HCT116 (cell line): ENCODE results near the gene LSM10. TPM values are rescaled to one million over a fixed set of nuclear protein-coding genes. Genes with fewer than 3 reads are reported as not detected.

Source experiments
- ATAC-seq: fragments of 200-7000 bp; cut with Tn5 transposase; 2 replicates; pipeline ENCODE4 v1.9.1; 2020; ENCODE audit warnings: mild to moderate bottlenecking, moderate library complexity
- BruUV-seq: library from RNA; stranded (reverse); fragments of 400-500 nt; replicated peaks from 2 replicates; lab custom pipeline; 2021; lab: Mats Ljungman, UMichigan
- CTCF ChIA-PET: fragments of 300-600 bp; sonication (Branson Sonifier 250); formaldehyde crosslinking; loops from one replicate; lab custom pipeline; 2021; ENCODE audit warnings: antibody characterized with exemption; lab: Charles Lee
- POLR2A ChIA-PET: fragments of 300-600, 350-600 bp; sonication (Branson Sonifier 250); formaldehyde crosslinking; loops from one replicate; lab custom pipeline; 2021; ENCODE audit warnings: antibody characterized with exemption; lab: Charles Lee
- RAD21 ChIA-PET, 2 experiments: fragments of 300-600 bp; sonication (Branson Sonifier 250); formaldehyde crosslinking; loops; one replicate each; lab custom pipeline; 2023; ENCODE audit warnings: low total read pairs in 2 of 2; ENCODE audit not compliant: uncharacterized antibody in 2 of 2, unreplicated experiment in 2 of 2, low non-redundant PET in 1 of 2; lab: Charles Lee
- DNase-seq: peaks from one replicate; pipeline ENCODE4 v3.0.0-alpha.2; 2010; ENCODE audit warnings: low read depth, low spot score
- H2AFZ ChIP-seq: fragments of 200-600 bp; shearing (Covaris generic), sonication (generic); 2 replicates; pipeline ENCODE4 v1.6.1; 2017; ENCODE audit warnings: low read depth, mixed run types, mixed read lengths, antibody characterized with exemption, low read length; ENCODE audit not compliant: poor library complexity, severe bottlenecking
- H3K27ac ChIP-seq: 2 replicates; pipeline ENCODE4 v1.5.1; 2012; ENCODE audit warnings: low read depth, low read length
- H3K27me3 ChIP-seq: fragments of 200-600 bp; sonication (generic); 2 replicates; pipeline ENCODE4 v1.6.1; 2016; ENCODE audit warnings: mixed run types, low read length, mixed read lengths; ENCODE audit not compliant: insufficient read depth
- H3K36me3 ChIP-seq, 2 experiments: fragments of 200-500 bp in 1 of 2; fragments of 200-600 bp in 1 of 2; sonication (Bioruptor generic) in 1 of 2; sonication (generic) in 1 of 2; 2 replicates each; pipeline versions ENCODE4 v1.5.1 to v1.6.1; 2014 to 2016; ENCODE audit warnings: low read length in 2 of 2, inconsistent platforms in 1 of 2, mixed read lengths in 1 of 2, mixed run types in 1 of 2; ENCODE audit not compliant: insufficient read depth in 2 of 2, control insufficient read depth in 1 of 2
- H3K4me1 ChIP-seq, 2 experiments: fragments of 200-600 bp in 1 of 2; sonication (generic) in 1 of 2; 2 replicates each; pipeline versions ENCODE4 v1.5.1 to v1.6.1; 2012 to 2017; ENCODE audit warnings: low read length in 2 of 2, inconsistent platforms in 1 of 2, mild to moderate bottlenecking in 1 of 2, mixed read lengths in 1 of 2, mixed run types in 1 of 2, moderate library complexity in 1 of 2; ENCODE audit not compliant: insufficient read depth in 2 of 2, control insufficient read depth in 1 of 2
- H3K4me2 ChIP-seq: fragments of 200-600 bp; sonication (generic); 2 replicates; pipeline ENCODE4 v1.6.1; 2017; ENCODE audit warnings: mixed run types, low read length, mixed read lengths
- H3K4me3 ChIP-seq, 2 experiments: fragments of 200-600 bp in 1 of 2; sonication (generic) in 1 of 2; replicated peaks in 1 of 2; 2 replicates each; pipeline ENCODE4 v1.5.1; 2011 to 2016; ENCODE audit warnings: low read length in 2 of 2, control low read depth in 1 of 2, low read depth in 1 of 2, mild to moderate bottlenecking in 1 of 2, mixed read lengths in 1 of 2, mixed run types in 1 of 2
- H3K79me2 ChIP-seq: fragments of 200-600 bp; sonication (generic); 2 replicates; pipeline ENCODE4 v1.6.1; 2017; ENCODE audit warnings: mild to moderate bottlenecking, mixed run types, low read length, moderate library complexity, mixed read lengths; ENCODE audit not compliant: insufficient read depth
- H3K9ac ChIP-seq: fragments of 200-600 bp; sonication (generic); 2 replicates; pipeline ENCODE4 v1.6.1; 2016; ENCODE audit warnings: low read length, mixed read lengths
- H3K9me2 ChIP-seq: fragments of 200-600 bp; sonication (generic), shearing (Covaris generic); 2 replicates; pipeline ENCODE4 v1.6.1; 2017; ENCODE audit warnings: mixed run types, mild to moderate bottlenecking, moderate library complexity; ENCODE audit not compliant: insufficient read depth
- H3K9me3 ChIP-seq, 2 experiments: fragments of 200-500 bp in 1 of 2; fragments of 200-600 bp in 1 of 2; sonication (Bioruptor generic) in 1 of 2; sonication (generic) in 1 of 2; 2 replicates each; pipeline ENCODE4 v1.6.1; 2014 to 2017; ENCODE audit warnings: low read length in 2 of 2, mixed read lengths in 2 of 2, inconsistent platforms in 1 of 2, low read depth in 1 of 2, mild to moderate bottlenecking in 1 of 2, mixed run types in 1 of 2, moderate library complexity in 1 of 2; ENCODE audit not compliant: control insufficient read depth in 1 of 2, insufficient read depth in 1 of 2
- H4K20me1 ChIP-seq: fragments of 200-600 bp; sonication (generic), shearing (Covaris generic); 2 replicates; pipeline ENCODE4 v1.6.1; 2017; ENCODE audit warnings: mixed run types, mild to moderate bottlenecking, moderate library complexity; ENCODE audit not compliant: insufficient read depth
- EGR1 ChIP-seq: IDR thresholded peaks from 2 replicates; pipeline ENCODE4 v1.6.1; 2012; ENCODE audit warnings: low read depth
- FOSL1 ChIP-seq: IDR thresholded peaks from 2 replicates; pipeline ENCODE4 v1.6.1; 2012; ENCODE audit warnings: low read depth
- JUND ChIP-seq: IDR thresholded peaks from 2 replicates; pipeline ENCODE4 v1.6.1; 2012
- POLR2A ChIP-seq: IDR thresholded peaks from 2 replicates; pipeline ENCODE4 v1.7.0; 2011; ENCODE audit warnings: borderline replicate concordance; ENCODE audit not compliant: insufficient read depth, insufficient read length; ENCODE audit errors: extremely low read depth
- SP1 ChIP-seq: IDR thresholded peaks from 2 replicates; pipeline ENCODE4 v1.6.1; 2012; ENCODE audit warnings: low read depth
- ZFX ChIP-seq: fragments of 450-650 bp; IDR thresholded peaks from 2 replicates; pipeline ENCODE4 v1.6.1; 2017
- intact Hi-C: fragments of 100-400 bp; cut with micrococcal nuclease; formaldehyde crosslinking; loops from 2 replicates; pipeline ENCODE4 v1.10.0; 2022
- total RNA-seq: library from RNA; stranded (reverse); gene quantifications from one replicate; pipeline ENCODE4 v1.2.1, GENCODE V29; 2021; ENCODE audit not compliant: unreplicated experiment

LSM10 gene
- total RNA-seq, 1 experiment from 2014 or later = 49.5 TPM

- Histone ChIP-seq H3K9me2 (no peaks in the 10 kb centered on the region), H3K9me3 (no peaks in the 10 kb centered on the region), H3K27ac (peak overlapping the region; percentile 54), H3K4me2 (peak overlapping the region; percentile 78), H3K79me2 (no peaks in the 10 kb centered on the region), H3K4me1 (peaks cover 6 to 50% of the 10 kb centered on the region in 2 experiments; a peak in 3 of 4 replicates), H3K36me3 (peaks cover 18 to 28% of the 10 kb centered on the region in 2 experiments; a peak in 3 of 4 replicates), H2AFZ (no peak overlapping the region), H3K4me3 (peak overlapping the region; percentile 1 to 44; a peak in 2 of 4 replicates), H4K20me1 (no peaks in the 10 kb centered on the region), H3K27me3 (no peaks in the 10 kb centered on the region), H3K9ac (peak overlapping the region; percentile 63)
- CTCF ChIA-PET = interaction anchor here (0.8 kb wide), 1 partner anchor 9 kb away, joined by 4 read pairs; no protein-coding TSS in a partner anchor
- RAD21 ChIA-PET = interaction anchor here in 1 of 2 experiments (1.2 kb wide), 1 partner anchor 17 kb away, joined by 4 read pairs; no protein-coding TSS in a partner anchor
- POLR2A ChIA-PET = no interaction called here
- no TSS peak for BruUV-seq
- intact Hi-C loops = no loop called here
- ATAC-seq = peak; percentile 75
- peak; percentile 32 for DNase-seq
- TF ChIP-seq JUND = 0 out of 2 replicates have a peak, but pooled peaks have one; percentile 31
- peak; percentile 33; the same call in 1 of the 2 replicates for TF ChIP-seq FOSL1
- TF ChIP-seq POLR2A = no peak
- peak; percentile 58 for TF ChIP-seq SP1
- no peak for TF ChIP-seq ZFX
- TF ChIP-seq, all 23 proteins: peak for 3
These were observed 46.3 kb downstream of the LSM10 start for GRCh38 chr1:36351227-36351977.

GRCh38 chr1:36350659-36351226, 47.0 kb downstream of the LSM10 start:
- Histone ChIP-seq H3K4me3 (peak overlapping the region; percentile 1 to 44; a peak in 2 of 4 replicates), H3K27ac (peak overlapping the region; percentile 54), H3K79me2 (no peaks in the 10 kb centered on the region), H3K36me3 (peaks cover 18 to 28% of the 10 kb centered on the region in 2 experiments; a peak in 3 of 4 replicates), H3K4me2 (peak overlapping the region; percentile 78), H3K9me2 (no peaks in the 10 kb centered on the region), H3K27me3 (no peaks in the 10 kb centered on the region), H4K20me1 (no peaks in the 10 kb centered on the region), H3K9me3 (no peaks in the 10 kb centered on the region), H3K9ac (peak overlapping the region; percentile 63), H2AFZ (no peak overlapping the region), H3K4me1 (peaks cover 6 to 50% of the 10 kb centered on the region in 2 experiments; a peak in 3 of 4 replicates)
- RAD21 ChIA-PET = interaction anchor here in 1 of 2 experiments (1.2 kb wide), 1 partner anchor 18 kb away, joined by 4 read pairs; no protein-coding TSS in a partner anchor
- intact Hi-C loops = no loop called here
- POLR2A ChIA-PET = no interaction called here
- ATAC-seq (peak; percentile 73), DNase-seq (no peak)
- no TSS peak for BruUV-seq
- CTCF ChIA-PET = interaction anchor here (0.8 kb wide), 1 partner anchor 8 kb away, joined by 4 read pairs; no protein-coding TSS in a partner anchor
- TF ChIP-seq EGR1 (no peak), JUND (peak; percentile 53), FOSL1 (peak; percentile 58)
- TF ChIP-seq, all 23 proteins: peak for 2
